Osteoblast (primary cell): ENCODE data around the gene SMARCC1. TPM values are rescaled to one million over a fixed set of nuclear protein-coding genes. Genes with fewer than 3 reads are reported as not detected.

ENCODE experiments used
- DNase-seq: peaks from one replicate; pipeline ENCODE4 v3.0.0; 2011; ENCODE audit warnings: low spot score, mixed read lengths; ENCODE audit not compliant: insufficient read length; ENCODE audit errors: missing footprints
- H2AFZ ChIP-seq: 2 replicates; pipeline ENCODE4 v1.6.0; 2011; ENCODE audit warnings: mild to moderate bottlenecking, low read length
- H3K27ac ChIP-seq: 2 replicates; pipeline ENCODE4 v1.5.1; 2011; ENCODE audit warnings: mild to moderate bottlenecking, low read depth, low read length, moderate library complexity
- H3K27me3 ChIP-seq: 2 replicates; pipeline ENCODE4 v1.6.0; 2012; ENCODE audit warnings: mild to moderate bottlenecking, control low read depth, inconsistent platforms, low read length, moderate library complexity; ENCODE audit not compliant: insufficient read depth
- H3K36me3 ChIP-seq: 2 replicates; pipeline ENCODE4 v1.5.1; 2011; ENCODE audit warnings: mild to moderate bottlenecking, low read length, control low read depth, moderate library complexity; ENCODE audit not compliant: insufficient read depth
- H3K4me1 ChIP-seq: 2 replicates; pipeline ENCODE4 v1.5.1; 2011; ENCODE audit warnings: mild to moderate bottlenecking, low read length, control low read depth, moderate library complexity; ENCODE audit not compliant: insufficient read depth
- H3K4me2 ChIP-seq: 2 replicates; pipeline ENCODE4 v1.6.0; 2011; ENCODE audit warnings: mild to moderate bottlenecking, low read length; ENCODE audit not compliant: insufficient read depth
- H3K4me3 ChIP-seq: fragments of 200-600 bp; sonication (generic); 3 replicates; pipeline ENCODE4 v1.5.1; 2012; ENCODE audit warnings: mild to moderate bottlenecking, low read length, inconsistent platforms; ENCODE audit not compliant: insufficient read depth
- H3K79me2 ChIP-seq: 2 replicates; pipeline ENCODE4 v1.6.0; 2012; ENCODE audit warnings: mild to moderate bottlenecking, low read length, control low read depth, inconsistent platforms; ENCODE audit not compliant: insufficient read depth
- H3K9me3 ChIP-seq: 2 replicates; pipeline ENCODE4 v1.5.1; 2011; ENCODE audit warnings: low read depth, low read length, control low read depth
- H4K20me1 ChIP-seq: 2 replicates; pipeline ENCODE4 v1.6.0; 2012; ENCODE audit warnings: mild to moderate bottlenecking, low read length, control low read depth; ENCODE audit not compliant: insufficient read depth
- total RNA-seq: library from RNA; depleted of rRNA; stranded (reverse); fragments of >200 nt; gene quantifications from 2 replicates; pipeline ENCODE4 v1.2.3, GENCODE V29; 2012
- TF ChIP-seq, protein P1 (sequence below): IDR thresholded peaks from 2 replicates; pipeline ENCODE4 v1.5.1; 2011; ENCODE audit warnings: mild to moderate bottlenecking, low read depth, low read length, moderate library complexity; ENCODE audit errors: extremely low read depth

The SMARCC1 gene
- total RNA-seq, 1 donor: 46.7 TPM

DNA sequence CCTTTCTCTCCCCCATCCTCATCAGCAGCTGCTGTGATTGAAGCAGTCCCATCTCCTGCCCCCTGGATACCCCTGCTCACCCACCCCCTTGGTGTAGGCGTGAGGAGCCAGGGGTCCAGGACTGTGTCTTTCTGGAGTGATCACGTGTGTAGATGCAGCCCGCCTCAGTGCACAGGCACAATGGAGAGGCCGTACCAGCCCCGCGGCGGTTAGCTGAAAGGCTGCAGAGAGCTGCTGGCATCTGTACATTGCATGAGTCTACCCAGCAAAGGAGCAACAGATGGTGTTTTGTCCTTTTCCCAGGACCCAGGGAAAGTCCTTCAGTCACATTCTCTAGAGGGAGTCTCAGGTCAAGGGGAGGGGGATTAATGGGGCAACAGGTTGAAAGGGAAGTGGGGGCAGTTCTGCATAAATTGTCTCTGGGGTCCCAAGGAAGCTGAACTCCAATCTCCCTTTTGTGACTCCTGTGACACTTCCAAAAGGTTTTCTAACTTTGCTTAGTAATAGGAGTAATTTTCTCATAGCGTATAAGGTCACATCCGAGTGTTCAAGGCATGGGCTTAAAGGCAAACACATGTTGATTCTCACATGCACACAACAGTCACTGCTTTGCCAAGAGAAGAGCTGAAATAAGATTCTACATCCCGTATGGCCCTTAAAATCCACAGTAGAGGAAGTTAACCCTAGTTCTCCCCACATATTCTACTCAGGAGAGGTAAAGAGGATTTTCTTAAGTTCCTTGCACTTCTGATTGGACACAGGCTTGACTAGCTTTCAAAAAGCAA, 210.1 kb downstream of the SMARCC1 start:
- Histone ChIP-seq H3K27me3 (peaks cover 36% of the 10 kb centered on the region), H2AFZ (no peak overlapping the region), H3K4me3 (no peak overlapping the region), H3K4me2 (no peak overlapping the region), H3K79me2 (no peaks in the 10 kb centered on the region), H3K4me1 (no peaks in the 10 kb centered on the region), H3K9me3 (no peaks in the 10 kb centered on the region), H3K36me3 (no peaks in the 10 kb centered on the region), H4K20me1 (no peaks in the 10 kb centered on the region), H3K27ac (no peak overlapping the region)
- DNase-seq: no peak
- TF ChIP-seq, protein P1, sequence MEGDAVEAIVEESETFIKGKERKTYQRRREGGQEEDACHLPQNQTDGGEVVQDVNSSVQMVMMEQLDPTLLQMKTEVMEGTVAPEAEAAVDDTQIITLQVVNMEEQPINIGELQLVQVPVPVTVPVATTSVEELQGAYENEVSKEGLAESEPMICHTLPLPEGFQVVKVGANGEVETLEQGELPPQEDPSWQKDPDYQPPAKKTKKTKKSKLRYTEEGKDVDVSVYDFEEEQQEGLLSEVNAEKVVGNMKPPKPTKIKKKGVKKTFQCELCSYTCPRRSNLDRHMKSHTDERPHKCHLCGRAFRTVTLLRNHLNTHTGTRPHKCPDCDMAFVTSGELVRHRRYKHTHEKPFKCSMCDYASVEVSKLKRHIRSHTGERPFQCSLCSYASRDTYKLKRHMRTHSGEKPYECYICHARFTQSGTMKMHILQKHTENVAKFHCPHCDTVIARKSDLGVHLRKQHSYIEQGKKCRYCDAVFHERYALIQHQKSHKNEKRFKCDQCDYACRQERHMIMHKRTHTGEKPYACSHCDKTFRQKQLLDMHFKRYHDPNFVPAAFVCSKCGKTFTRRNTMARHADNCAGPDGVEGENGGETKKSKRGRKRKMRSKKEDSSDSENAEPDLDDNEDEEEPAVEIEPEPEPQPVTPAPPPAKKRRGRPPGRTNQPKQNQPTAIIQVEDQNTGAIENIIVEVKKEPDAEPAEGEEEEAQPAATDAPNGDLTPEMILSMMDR: no peak

DNA sequence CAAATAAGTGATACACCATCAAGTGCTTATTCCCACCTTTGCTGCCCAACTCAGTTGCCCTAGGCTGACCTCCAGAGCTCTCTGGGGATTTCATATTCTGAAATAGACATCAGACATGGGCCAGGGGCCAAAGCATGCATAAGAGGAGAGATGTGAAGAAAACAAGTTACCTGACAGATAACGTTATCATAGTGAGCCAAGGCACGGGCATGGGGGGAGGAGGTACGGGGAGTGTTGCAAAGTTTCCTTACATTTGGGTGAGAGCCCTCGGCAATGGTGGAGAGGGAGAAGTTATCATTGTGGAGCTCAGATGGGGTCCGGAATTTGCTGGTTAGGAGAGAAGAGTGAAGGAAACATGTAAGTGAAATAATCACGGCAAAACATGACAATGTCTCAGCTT, 212.8 kb downstream of the SMARCC1 start:
- Histone ChIP-seq H3K9me3 (no peaks in the 10 kb centered on the region), H3K79me2 (no peaks in the 10 kb centered on the region), H3K4me2 (no peak overlapping the region), H3K36me3 (no peaks in the 10 kb centered on the region), H2AFZ (no peak overlapping the region), H3K27ac (no peak overlapping the region), H3K4me3 (no peak overlapping the region), H4K20me1 (no peaks in the 10 kb centered on the region), H3K27me3 (peaks cover 43% of the 10 kb centered on the region), H3K4me1 (no peaks in the 10 kb centered on the region)
- no peak for DNase-seq
- TF ChIP-seq, protein P1: no peak

DNA sequence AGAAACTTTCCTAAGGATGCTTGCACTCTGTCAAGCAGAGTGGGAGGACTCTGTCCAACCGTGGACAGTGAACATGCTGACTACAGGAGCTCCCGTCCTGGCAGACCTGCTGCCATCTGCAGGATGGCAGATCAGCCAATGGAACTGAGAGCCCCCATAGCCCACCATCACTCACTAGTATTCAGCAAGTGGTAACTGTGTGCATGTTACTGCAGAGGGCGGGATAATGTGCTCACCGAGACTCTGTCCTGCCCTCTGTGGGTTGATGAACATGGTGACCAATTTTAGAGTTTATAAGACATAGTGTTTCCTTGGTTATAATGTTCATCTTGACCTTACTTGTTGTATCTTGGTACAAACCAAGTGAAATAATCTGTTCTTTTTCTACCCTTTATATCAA, 214.5 kb downstream of the SMARCC1 start:
- no peaks in the 10 kb centered on the region for H3K9me3 ChIP-seq
- DNase-seq: no peak
- H3K79me2 ChIP-seq: no peaks in the 10 kb centered on the region
- no peaks in the 10 kb centered on the region for H3K4me1 ChIP-seq
- no peak overlapping the region for H2AFZ ChIP-seq
- H3K4me2 ChIP-seq: no peak overlapping the region
- H3K27me3 ChIP-seq: peaks cover 42% of the 10 kb centered on the region
- H3K4me3 ChIP-seq: no peak overlapping the region
- H3K36me3 ChIP-seq: no peaks in the 10 kb centered on the region
- TF ChIP-seq, protein P1: no peak
- no peaks in the 10 kb centered on the region for H4K20me1 ChIP-seq
- H3K27ac ChIP-seq: no peak overlapping the region

GRCh38 chr3:47566667-47567066, 215.0 kb downstream of the SMARCC1 start:
- DNase-seq: no peak
- Histone ChIP-seq H4K20me1 (no peaks in the 10 kb centered on the region), H3K36me3 (no peaks in the 10 kb centered on the region), H3K4me3 (no peak overlapping the region), H3K27ac (no peak overlapping the region), H3K4me2 (no peak overlapping the region), H3K27me3 (peaks cover 38% of the 10 kb centered on the region), H3K79me2 (no peaks in the 10 kb centered on the region), H3K9me3 (no peaks in the 10 kb centered on the region), H3K4me1 (no peaks in the 10 kb centered on the region), H2AFZ (no peak overlapping the region)
- TF ChIP-seq, protein P1: no peak
